ENCODE results near the gene DDHD1.
"Not testable (repeated sequence)": the region's sequence is repeated elsewhere in the genome, so short reads cannot be mapped to it uniquely, and the experiment has no call there.

DDHD1 gene

GRCh38 chr14:53108292-53109104 is 44.6 kb downstream of the DDHD1 start:
- peak; percentile 13 for DNase-seq (ENCODE audit: low spot score)

GRCh38 chr14:53106768-53107167 is 46.4 kb downstream of the DDHD1 start:
- DNase-seq (ENCODE audit: low spot score), result no peak

- DNase-seq (ENCODE audit: low spot score), result no peak
These were observed 49.3 kb downstream of the DDHD1 start for GRCh38 chr14:53103636-53104340.

GRCh38 chr14:53093206-53093605 is 59.9 kb downstream of the DDHD1 start:
- no peak for DNase-seq (ENCODE audit: low spot score)

GRCh38 chr14:53090853-53091252 is 62.3 kb downstream of the DDHD1 start:
- DNase-seq (ENCODE audit: low spot score), result no peak

- DNase-seq (ENCODE audit: low spot score), result not testable (repeated sequence)
These were observed 68.2 kb downstream of the DDHD1 start for GRCh38 chr14:53084954-53085353.

GRCh38 chr14:53064475-53064874 is 88.6 kb downstream of the DDHD1 start:
- no peak for DNase-seq (ENCODE audit: low spot score)

- no peak for DNase-seq (ENCODE audit: low spot score)
These were observed 90.3 kb downstream of the DDHD1 start for GRCh38 chr14:53062856-53063255.

GRCh38 chr14:53060046-53060445 is 93.1 kb downstream of the DDHD1 start:
- no peak for DNase-seq (ENCODE audit: low spot score)

- DNase-seq (ENCODE audit: low spot score), result peak; percentile 52
These were observed 98.1 kb downstream of the DDHD1 start for GRCh38 chr14:53055003-53055402.

GRCh38 chr14:53054457-53054856 is 98.7 kb downstream of the DDHD1 start:
- no peak for DNase-seq (ENCODE audit: low spot score)

GRCh38 chr14:53048631-53049030 is 104.5 kb downstream of the DDHD1 start:
- no peak for DNase-seq (ENCODE audit: low spot score)

GRCh38 chr14:53047307-53048069 is 105.6 kb downstream of the DDHD1 start:
- no peak for DNase-seq (ENCODE audit: low spot score)

- no peak for DNase-seq (ENCODE audit: low spot score)
These were observed 108.6 kb downstream of the DDHD1 start for GRCh38 chr14:53044486-53044885.

- DNase-seq (ENCODE audit: low spot score), result no peak
These were observed 110.0 kb downstream of the DDHD1 start for GRCh38 chr14:53043027-53043581.

- DNase-seq (ENCODE audit: low spot score), result no peak
These were observed 110.6 kb downstream of the DDHD1 start for GRCh38 chr14:53042480-53042879.

GRCh38 chr14:53041067-53041466 is 112.1 kb downstream of the DDHD1 start:
- no peak for DNase-seq (ENCODE audit: low spot score)

- no peak for DNase-seq (ENCODE audit: low spot score)
These were observed 114.5 kb downstream of the DDHD1 start for GRCh38 chr14:53038629-53039028.

- DNase-seq (ENCODE audit: low spot score), result no peak
These were observed 116.1 kb downstream of the DDHD1 start for GRCh38 chr14:53037016-53037415.

GRCh38 chr14:53035336-53036210 is 117.5 kb downstream of the DDHD1 start:
- DNase-seq (ENCODE audit: low spot score), result no peak

- no peak for DNase-seq (ENCODE audit: low spot score)
These were observed 118.4 kb downstream of the DDHD1 start for GRCh38 chr14:53034688-53035230.
